HCT116 (cell line): ENCODE results near the gene NAB2.

Experiments used
- CEBPB ChIP-seq: IDR thresholded peaks from 2 replicates; pipeline ENCODE4 v1.6.1; 2012; ENCODE audit warnings: low read depth
- EGR1 ChIP-seq: IDR thresholded peaks from 2 replicates; pipeline ENCODE4 v1.6.1; 2012; ENCODE audit warnings: low read depth
- EZH2 ChIP-seq: fragments of 200-600 bp; sonication (generic); IDR thresholded peaks from 2 replicates; pipeline ENCODE4 v1.6.1; 2017; ENCODE audit warnings: antibody characterized with exemption, mixed run types
- FOSL1 ChIP-seq: IDR thresholded peaks from 2 replicates; pipeline ENCODE4 v1.6.1; 2012; ENCODE audit warnings: low read depth
- POLR2A ChIP-seq: IDR thresholded peaks from 2 replicates; pipeline ENCODE4 v1.7.0; 2011; ENCODE audit warnings: borderline replicate concordance; ENCODE audit not compliant: insufficient read depth, insufficient read length; ENCODE audit errors: extremely low read depth
- POLR2AphosphoS5 ChIP-seq: IDR thresholded peaks from 2 replicates; pipeline ENCODE4 v1.6.1; 2011; ENCODE audit warnings: mild to moderate bottlenecking, low read depth, low read length, moderate library complexity
- RAD21 ChIP-seq: IDR thresholded peaks from 2 replicates; pipeline ENCODE4 v1.6.1; 2012; ENCODE audit warnings: low read depth, mild to moderate bottlenecking
- SP1 ChIP-seq: IDR thresholded peaks from 2 replicates; pipeline ENCODE4 v1.6.1; 2012; ENCODE audit warnings: low read depth
- TCF7L2 ChIP-seq: IDR thresholded peaks from 2 replicates; pipeline ENCODE4 v1.7.0; 2011; ENCODE audit warnings: borderline replicate concordance, inconsistent platforms; ENCODE audit not compliant: insufficient read depth, insufficient read length; ENCODE audit errors: extremely low read depth
- ZFX ChIP-seq: fragments of 450-650 bp; IDR thresholded peaks from 2 replicates; pipeline ENCODE4 v1.6.1; 2017
- TF ChIP-seq, protein P1 (sequence below), 3 experiments: fragments of 200-600 bp in 1 of 3; sonication (generic) in 1 of 3; IDR thresholded peaks in 2 of 3; conservative IDR thresholded peaks in 1 of 3; 2 replicates each; pipeline ENCODE4 v1.5.1; 2012 to 2017; ENCODE audit warnings: low read depth in 2 of 3, low read length in 2 of 3, antibody characterized with exemption in 1 of 3, borderline replicate concordance in 1 of 3, control low read depth in 1 of 3, mild to moderate bottlenecking in 1 of 3, mixed read lengths in 1 of 3, mixed run types in 1 of 3, moderate library complexity in 1 of 3; ENCODE audit not compliant: insufficient read depth in 1 of 3
- TF ChIP-seq, protein P2 (sequence below): IDR thresholded peaks from 2 replicates; pipeline ENCODE4 v1.6.1; 2012

DNA sequence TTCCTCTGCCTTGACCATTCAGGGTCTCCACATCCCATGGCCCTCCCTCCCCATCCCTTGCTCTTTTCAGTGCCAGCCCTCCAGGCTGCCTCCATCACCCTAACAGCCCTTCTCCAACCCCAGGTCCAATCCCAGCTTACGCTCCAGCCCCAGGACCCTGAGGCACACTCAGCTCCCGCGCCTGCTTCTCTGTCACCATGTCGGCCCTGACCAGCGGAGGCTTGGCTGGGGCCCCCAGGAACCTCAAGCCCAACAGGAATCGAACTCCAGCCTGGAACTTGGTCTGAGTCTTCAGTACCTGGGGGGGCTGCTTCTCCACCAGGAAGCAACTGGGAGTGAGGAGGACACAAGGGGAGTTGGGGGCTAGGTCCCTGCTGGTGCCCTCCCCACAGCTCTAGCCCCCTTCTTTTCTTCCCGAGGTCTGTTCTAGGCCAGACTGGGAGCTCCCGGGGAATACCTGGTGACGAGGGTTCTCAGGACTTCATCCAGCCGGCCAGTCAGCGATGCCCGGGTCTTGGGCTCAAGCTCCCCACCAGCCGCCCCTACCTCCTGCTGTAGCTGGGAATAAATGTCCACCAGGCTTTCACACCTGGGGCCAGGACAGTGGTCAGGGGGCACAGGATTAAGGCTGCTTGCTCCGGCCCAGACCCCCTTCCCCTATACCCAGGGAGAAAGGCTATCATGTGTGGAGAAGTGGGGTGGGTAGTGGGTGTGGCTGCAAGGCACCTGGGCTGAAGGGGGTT lies 16.3 kb downstream of the NAB2 start:
- TF ChIP-seq EZH2, result no peak
- no peak for TF ChIP-seq RAD21
- TF ChIP-seq TCF7L2, result no peak
- TF ChIP-seq SP1, result no peak
- TF ChIP-seq, protein P1, sequence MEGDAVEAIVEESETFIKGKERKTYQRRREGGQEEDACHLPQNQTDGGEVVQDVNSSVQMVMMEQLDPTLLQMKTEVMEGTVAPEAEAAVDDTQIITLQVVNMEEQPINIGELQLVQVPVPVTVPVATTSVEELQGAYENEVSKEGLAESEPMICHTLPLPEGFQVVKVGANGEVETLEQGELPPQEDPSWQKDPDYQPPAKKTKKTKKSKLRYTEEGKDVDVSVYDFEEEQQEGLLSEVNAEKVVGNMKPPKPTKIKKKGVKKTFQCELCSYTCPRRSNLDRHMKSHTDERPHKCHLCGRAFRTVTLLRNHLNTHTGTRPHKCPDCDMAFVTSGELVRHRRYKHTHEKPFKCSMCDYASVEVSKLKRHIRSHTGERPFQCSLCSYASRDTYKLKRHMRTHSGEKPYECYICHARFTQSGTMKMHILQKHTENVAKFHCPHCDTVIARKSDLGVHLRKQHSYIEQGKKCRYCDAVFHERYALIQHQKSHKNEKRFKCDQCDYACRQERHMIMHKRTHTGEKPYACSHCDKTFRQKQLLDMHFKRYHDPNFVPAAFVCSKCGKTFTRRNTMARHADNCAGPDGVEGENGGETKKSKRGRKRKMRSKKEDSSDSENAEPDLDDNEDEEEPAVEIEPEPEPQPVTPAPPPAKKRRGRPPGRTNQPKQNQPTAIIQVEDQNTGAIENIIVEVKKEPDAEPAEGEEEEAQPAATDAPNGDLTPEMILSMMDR (IDR thresholded peaks at IDR 0.05 in 2 of 3, conservative IDR thresholded peaks at IDR 0.05 in 1 of 3; ENCODE audit: borderline replicate concordance in 1 of 3, insufficient read depth in 1 of 3, low read depth in 2 of 3, low read length in 2 of 3), result no peak
- TF ChIP-seq, protein P2, sequence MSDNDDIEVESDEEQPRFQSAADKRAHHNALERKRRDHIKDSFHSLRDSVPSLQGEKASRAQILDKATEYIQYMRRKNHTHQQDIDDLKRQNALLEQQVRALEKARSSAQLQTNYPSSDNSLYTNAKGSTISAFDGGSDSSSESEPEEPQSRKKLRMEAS, result no peak
- no peak for TF ChIP-seq CEBPB
- TF ChIP-seq FOSL1, result no peak
- TF ChIP-seq POLR2A, result no peak
- no peak for TF ChIP-seq EGR1
- no peak for TF ChIP-seq ZFX
- TF ChIP-seq POLR2AphosphoS5, result no peak
